IMR-90 (cell line): ENCODE measurements around the gene KIF13A. TPM values are rescaled to one million over a fixed set of nuclear protein-coding genes. Genes with fewer than 3 reads are reported as not detected.

ENCODE experiments used
- ATAC-seq: fragments of 200-7000 bp; cut with Tn5 transposase; 2 replicates; pipeline ENCODE4 v1.9.1; 2020; ENCODE audit warnings: low read depth, mild to moderate bottlenecking, moderate library complexity
- BruUV-seq: library from RNA; stranded (reverse); fragments of 400-500 nt; replicated peaks from 2 replicates; lab custom pipeline; 2021; lab: Mats Ljungman, UMichigan
- CTCF ChIA-PET: fragments of 300-600 bp; formaldehyde crosslinking; extraction: SDS; loops from one replicate; lab custom pipeline; 2021; ENCODE audit warnings: antibody characterized with exemption; lab: Yijun Ruan, JAX
- POLR2A ChIA-PET: fragments of 300-600 bp; sonication (Branson Sonifier 250); formaldehyde crosslinking; loops from one replicate; lab custom pipeline; 2022; ENCODE audit warnings: antibody characterized with exemption; ENCODE audit not compliant: unreplicated experiment; lab: Charles Lee
- DNase-seq: peaks from one replicate; pipeline ENCODE4 v3.0.0; 2013
- H2AFZ ChIP-seq: replicated peaks from 2 replicates; pipeline ENCODE3; 2013; ENCODE audit warnings: low read length, mild to moderate bottlenecking; ENCODE audit not compliant: poor library complexity
- H2AK5ac ChIP-seq: 2 replicates; pipeline ENCODE4 v1.6.1; 2013; ENCODE audit warnings: low read depth, low read length, inconsistent platforms
- H2AK9ac ChIP-seq: replicated peaks from 2 replicates; pipeline ENCODE3; 2013; ENCODE audit warnings: mild to moderate bottlenecking, low read depth, low read length, moderate library complexity; ENCODE audit not compliant: poor library complexity
- H2BK120ac ChIP-seq: 2 replicates; pipeline ENCODE4 v1.6.1; 2013; ENCODE audit warnings: low read depth, low read length, inconsistent platforms
- H2BK15ac ChIP-seq: 3 replicates; pipeline ENCODE4 v1.6.1; 2013; ENCODE audit warnings: low read depth, low read length, inconsistent platforms
- H2BK20ac ChIP-seq: 2 replicates; pipeline ENCODE4 v1.6.1; 2013; ENCODE audit warnings: low read depth, mild to moderate bottlenecking, inconsistent platforms, low read length, moderate library complexity
- H2BK5ac ChIP-seq: 2 replicates; pipeline ENCODE4 v1.6.1; 2013; ENCODE audit warnings: mild to moderate bottlenecking, low read depth, low read length, inconsistent platforms; ENCODE audit not compliant: poor library complexity, severe bottlenecking
- H3K14ac ChIP-seq: replicated peaks from 2 replicates; pipeline ENCODE4 v1.6.1; 2013; ENCODE audit warnings: low read depth, low read length, inconsistent platforms
- H3K18ac ChIP-seq: 2 replicates; pipeline ENCODE4 v1.6.1; 2013; ENCODE audit warnings: low read depth, low read length, control low read depth
- H3K23ac ChIP-seq: 2 replicates; pipeline ENCODE4 v1.6.1; 2013; ENCODE audit warnings: low read depth, low read length, inconsistent platforms
- H3K27ac ChIP-seq: 2 replicates; pipeline ENCODE4 v1.5.1; 2013; ENCODE audit warnings: mild to moderate bottlenecking, control low read depth, low read length; ENCODE audit not compliant: insufficient read depth
- H3K27me3 ChIP-seq: 2 replicates; pipeline ENCODE4 v1.6.1; 2013; ENCODE audit warnings: low read length; ENCODE audit not compliant: control insufficient read depth, insufficient read depth
- H3K36me3 ChIP-seq: 2 replicates; pipeline ENCODE4 v1.6.1; 2013; ENCODE audit warnings: low read length, mixed read lengths; ENCODE audit not compliant: control insufficient read depth, insufficient read depth
- H3K4ac ChIP-seq: 2 replicates; pipeline ENCODE4 v1.6.1; 2013; ENCODE audit warnings: low read depth, low read length, inconsistent platforms
- H3K4me1 ChIP-seq: 2 replicates; pipeline ENCODE4 v1.6.1; 2013; ENCODE audit warnings: low read length, mixed read lengths; ENCODE audit not compliant: control insufficient read depth, insufficient read depth
- H3K4me2 ChIP-seq: 2 replicates; pipeline ENCODE4 v1.6.1; 2013; ENCODE audit warnings: low read depth, mild to moderate bottlenecking, control low read depth, low read length, moderate library complexity
- H3K4me3 ChIP-seq: 2 replicates; pipeline ENCODE4 v1.5.1; 2013; ENCODE audit warnings: low read depth, mild to moderate bottlenecking, control low read depth, low read length, moderate library complexity; ENCODE audit not compliant: insufficient read depth
- H3K56ac ChIP-seq: 2 replicates; pipeline ENCODE4 v1.6.1; 2013; ENCODE audit warnings: low read length, inconsistent platforms; ENCODE audit not compliant: insufficient read depth; ENCODE audit errors: extremely low read depth
- H3K79me1 ChIP-seq, 2 experiments: 2 replicates each; pipeline ENCODE4 v1.6.1; 2013; ENCODE audit warnings: low read length in 2 of 2, inconsistent platforms in 1 of 2, low read depth in 1 of 2
- H3K9ac ChIP-seq: 2 replicates; pipeline ENCODE4 v1.6.1; 2013; ENCODE audit warnings: low read depth, low read length, control low read depth
- H3K9me1 ChIP-seq: 2 replicates; pipeline ENCODE4 v1.6.1; 2013; ENCODE audit warnings: low read length, inconsistent platforms; ENCODE audit not compliant: insufficient read depth
- H3K9me3 ChIP-seq: 2 replicates; pipeline ENCODE4 v1.6.1; 2013; ENCODE audit warnings: low read length; ENCODE audit not compliant: control insufficient read depth, insufficient read depth
- H4K20me1 ChIP-seq: 2 replicates; pipeline ENCODE4 v1.6.1; 2013; ENCODE audit warnings: low read length, inconsistent platforms; ENCODE audit not compliant: insufficient read depth
- H4K5ac ChIP-seq: 2 replicates; pipeline ENCODE4 v1.6.1; 2013; ENCODE audit warnings: mild to moderate bottlenecking, low read depth, low read length, control low read depth
- H4K8ac ChIP-seq, 2 experiments: 2 replicates each; pipeline ENCODE4 v1.6.1; 2013; ENCODE audit warnings: low read depth in 2 of 2, low read length in 2 of 2, control low read depth in 1 of 2, inconsistent platforms in 1 of 2
- H4K91ac ChIP-seq: 2 replicates; pipeline ENCODE4 v1.6.1; 2013; ENCODE audit warnings: low read depth, low read length, inconsistent platforms; ENCODE audit not compliant: insufficient read depth
- CHD1 ChIP-seq: IDR thresholded peaks from 2 replicates; pipeline ENCODE4 v1.6.1; 2012; ENCODE audit warnings: low read depth, low read length, improper control_type of control experiment
- FOS ChIP-seq: fragments of 150-350 bp; IDR thresholded peaks from 2 replicates; pipeline ENCODE4 v1.6.1; 2016; ENCODE audit warnings: low read depth, low read length
- SMC3 ChIP-seq: fragments of 150-350 bp; IDR thresholded peaks from 2 replicates; pipeline ENCODE4 v1.6.1; 2016; ENCODE audit warnings: low read depth, mild to moderate bottlenecking, antibody characterized with exemption, low read length, moderate library complexity
- WGBS, 2 experiments: methylation state at CpG; one replicate each; pipeline versions ENCODE4 v1.1.5 to v1.1.7; 2013; ENCODE audit warnings: missing lambda C conversion rate in 2 of 2; ENCODE audit not compliant: insufficient read length in 1 of 2; ENCODE audit errors: extremely low coverage in 2 of 2; 5-methylcytosine and 5-hydroxymethylcytosine counted together
- dilution Hi-C: fragments of 300-500 bp; cut with HindIII; formaldehyde crosslinking; loops from one replicate; pipeline ENCODE4 v1.14.3; 2018; ENCODE audit warnings: low sequenced_read_pairs; ENCODE audit not compliant: unreplicated experiment
- in situ Hi-C: fragments of 300-500 bp; cut with MboI; formaldehyde crosslinking; loops from 3 replicates; pipeline ENCODE4 v1.14.3; 2019; ENCODE audit warnings: low sequenced_read_pairs, inconsistent platforms, mixed read lengths
- intact Hi-C: fragments of 100-400 bp; cut with micrococcal nuclease; formaldehyde crosslinking; loops from 2 replicates; pipeline ENCODE4 v1.10.0; 2022
- polyA plus RNA-seq, 3 experiments: library from polyadenylated mRNA; depleted of rRNA; stranded (reverse); fragments of >200 nt; gene quantifications; 2 replicates each; pipeline ENCODE4 v1.2.3, GENCODE V29; 2012; ENCODE audit warnings: low replicate concordance in 1 of 3
- total RNA-seq: library from RNA; depleted of rRNA; stranded (reverse); fragments of >200 nt; gene quantifications from 2 replicates; pipeline ENCODE4 v1.2.3, GENCODE V29; 2012

The KIF13A gene
- total and polyA plus RNA-seq, 2 of the 4 experiments (the other 2 are of a cell fraction): 23.3 to 51.8 TPM

DNA sequence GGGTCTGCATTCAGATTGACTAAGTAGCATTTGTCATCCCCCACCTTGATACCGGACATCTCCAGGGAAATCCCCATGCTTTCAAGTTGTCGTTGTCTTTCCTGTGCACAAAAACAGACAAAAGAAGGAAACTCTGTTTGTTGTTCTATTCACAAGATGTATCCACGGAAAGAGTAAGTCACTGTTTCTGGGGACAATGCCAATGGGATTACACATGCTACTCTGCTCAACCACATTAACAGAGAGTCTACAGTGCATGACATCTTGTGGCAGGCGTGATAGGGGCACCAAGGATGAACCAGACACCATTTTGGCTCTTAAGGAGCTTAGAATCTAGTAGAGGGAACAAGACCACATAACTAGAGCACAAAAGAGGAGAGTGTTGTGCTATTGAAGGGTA is 156.3 kb downstream of the KIF13A start:
- intact Hi-C loops (loop anchor here (5.0 kb wide), 1 partner anchor 291 kb away; the partner anchor contains the start of gene NHLRC1), in situ Hi-C loops (loop anchor here (10.0 kb wide), 1 partner anchor 154 kb away; the partner anchor contains the start of gene KIF13A), dilution Hi-C loops (no loop called here)
- H4K20me1 ChIP-seq: no peaks in the 10 kb centered on the region
- 40% methylated on average over 1 of the region's 4 CpGs; no CpG with 5 or more reads in 1 of the 2 experiments for WGBS, 2 experiments
- no peak overlapping the region for H2AK9ac ChIP-seq
- H3K27me3 ChIP-seq: no peaks in the 10 kb centered on the region
- H2AFZ ChIP-seq: no peak overlapping the region
- no peak overlapping the region for H3K4ac ChIP-seq
- ChIA-PET CTCF (no interaction called here), POLR2A (no interaction called here)
- ATAC-seq: no peak
- H2AK5ac ChIP-seq: peak overlapping the region; percentile 51; the same call in 1 of the 2 replicates
- H3K36me3 ChIP-seq: peaks cover 30% of the 10 kb centered on the region
- H4K5ac ChIP-seq: no peak overlapping the region
- no peak overlapping the region for H2BK20ac ChIP-seq
- BruUV-seq: no TSS peak
- H3K79me1 ChIP-seq: peaks cover 0 to 15% of the 10 kb centered on the region in 2 experiments; a peak in 3 of 4 replicates
- H2BK5ac ChIP-seq: no peak overlapping the region
- no peak overlapping the region for H4K8ac ChIP-seq
- H3K4me1 ChIP-seq: peaks cover 3% of the 10 kb centered on the region
- H3K56ac ChIP-seq: no peak overlapping the region
- H3K4me3 ChIP-seq: no peak overlapping the region
- H3K4me2 ChIP-seq: no peak overlapping the region
- no peak overlapping the region for H2BK15ac ChIP-seq
- H3K9ac ChIP-seq: no peak overlapping the region
- H4K91ac ChIP-seq: no peak overlapping the region
- DNase-seq: peak; percentile 83
- H3K23ac ChIP-seq: no peak overlapping the region
- H2BK120ac ChIP-seq: no peak overlapping the region
- peak overlapping the region; percentile 53; the same call in 1 of the 2 replicates for H3K18ac ChIP-seq
- peaks cover 8% of the 10 kb centered on the region for H3K9me1 ChIP-seq
- no peaks in the 10 kb centered on the region for H3K9me3 ChIP-seq
- H3K27ac ChIP-seq: no peak overlapping the region
- TF ChIP-seq FOS (0 out of 2 replicates have a peak, but pooled peaks have one; percentile 22), SMC3 (peak; percentile 6; the same call in 1 of the 2 replicates), CHD1 (no peak)
- H3K14ac ChIP-seq: peak overlapping the region; percentile 57; the same call in 1 of the 2 replicates
